Left lobe of liver (tissue), 2 donors: Measurements from ENCODE around the gene MTLN. TPM values are rescaled to one million over a fixed set of nuclear protein-coding genes. Genes with fewer than 3 reads are reported as not detected.
"Not testable (repeated sequence)": the region's sequence is repeated elsewhere in the genome, so short reads cannot be mapped to it uniquely, and the experiment has no call there.

ENCODE experiments used
- ATAC-seq: fragments of 200-7000 bp; cut with Tn5 transposase; one replicate; pipeline ENCODE4 v1.9.1; 2020; ENCODE audit warnings: mild to moderate bottlenecking, moderate library complexity
- DNase-seq: peaks from one replicate; pipeline ENCODE4 v3.0.0-alpha.2; 2020; ENCODE audit warnings: low spot score
- total RNA-seq: library from RNA; stranded (reverse); gene quantifications from one replicate; pipeline ENCODE4 v1.2.1, GENCODE V29; 2021
- donor health status: DM: no; HTN: no; CAD: no; lungs with moderate emphysema.
- donor health status: DM: no; HTN: yes; CAD: no.

The MTLN gene, protein sequence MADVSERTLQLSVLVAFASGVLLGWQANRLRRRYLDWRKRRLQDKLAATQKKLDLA
- total RNA-seq, result 40.8 TPM

DNA sequence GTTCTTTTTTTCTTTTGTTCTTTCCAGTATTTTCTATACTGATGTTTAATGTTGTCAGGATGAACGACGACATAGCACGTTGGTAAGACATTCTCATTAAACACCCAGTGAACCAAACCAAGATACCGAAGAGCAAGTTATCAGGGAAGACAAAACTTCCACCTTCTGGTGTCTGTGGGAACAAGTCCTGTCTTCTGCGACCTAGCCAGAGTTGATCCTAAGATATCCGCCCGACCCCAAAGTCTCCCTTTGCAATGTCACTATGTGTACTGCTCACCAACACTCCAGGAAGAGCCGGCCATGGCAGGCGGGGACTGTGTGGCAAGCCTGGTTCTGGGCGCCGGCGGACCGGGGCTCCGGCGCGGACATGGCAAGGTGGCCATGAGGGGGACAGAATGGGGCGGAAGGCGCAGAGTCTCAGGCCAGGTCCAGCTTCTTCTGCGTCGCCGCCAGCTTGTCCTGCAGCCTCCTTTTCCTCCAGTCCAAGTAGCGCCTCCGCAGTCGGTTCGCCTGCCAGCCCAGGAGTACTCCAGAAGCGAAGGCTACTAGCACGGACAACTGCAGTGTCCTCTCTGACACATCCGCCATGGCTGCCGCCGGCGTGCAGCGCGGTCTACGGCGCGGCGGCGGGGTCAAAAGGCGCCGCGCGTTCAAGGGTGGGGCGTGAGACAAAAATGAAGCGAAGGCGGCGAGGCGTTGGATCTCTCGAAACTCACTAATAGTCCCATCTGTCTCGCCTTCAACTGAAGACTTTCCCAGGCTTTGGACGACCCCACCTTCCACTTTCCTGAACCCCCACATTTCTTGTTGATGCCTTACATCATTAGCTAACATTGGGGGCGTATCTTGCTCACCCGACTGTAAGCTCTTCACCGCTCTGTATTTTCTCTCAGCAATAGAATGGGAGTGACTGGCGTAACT is at the start of gene MTLN:
Gene MTLN (minus strand): TSS at position 610 of the 921 bp plus-strand sequence. CDS start 22 bp downstream, at position 588.
- peak; percentile 98 for ATAC-seq
- DNase-seq, result peak; percentile 80

- ATAC-seq, DNase-seq: not testable (repeated sequence)
Measured at GRCh38 chr2:110261910-110262309, 49.6 kb upstream of the MTLN start.

DNA sequence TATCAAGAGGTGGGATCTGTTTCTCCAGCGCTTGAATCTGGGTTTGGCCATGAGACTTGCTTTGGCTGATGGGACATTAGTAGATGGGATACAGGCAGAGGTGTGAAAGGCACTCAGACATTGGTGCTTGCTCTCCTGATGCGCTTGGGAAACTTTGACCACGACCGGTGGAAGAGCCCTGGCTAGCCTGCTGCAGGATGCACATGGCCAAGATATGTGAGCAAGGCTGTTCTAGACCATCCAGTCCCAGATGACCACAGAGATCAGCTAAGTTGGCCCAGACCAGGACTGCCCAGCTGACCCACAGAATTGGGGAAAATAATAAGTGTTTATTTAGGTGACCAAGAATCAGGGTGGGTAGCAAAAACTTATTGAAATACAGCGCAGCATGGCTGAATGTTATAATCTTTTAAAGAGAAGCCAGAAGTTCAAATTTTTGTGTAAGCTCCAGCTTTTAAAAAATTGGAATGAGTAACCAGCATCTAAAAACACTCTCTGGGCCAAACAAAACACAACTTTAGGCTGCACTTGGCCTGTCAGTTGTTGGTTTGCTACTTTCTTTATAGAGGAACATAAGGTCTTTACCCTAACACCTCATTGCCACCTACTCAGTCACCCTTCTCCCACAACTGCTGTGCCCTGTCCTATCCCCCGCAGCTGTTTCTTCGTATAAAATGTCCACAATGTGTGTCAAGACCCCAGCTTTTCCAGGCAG is 35.9 kb upstream of the MTLN start:
- not testable (repeated sequence) for DNase-seq, ATAC-seq

DNA sequence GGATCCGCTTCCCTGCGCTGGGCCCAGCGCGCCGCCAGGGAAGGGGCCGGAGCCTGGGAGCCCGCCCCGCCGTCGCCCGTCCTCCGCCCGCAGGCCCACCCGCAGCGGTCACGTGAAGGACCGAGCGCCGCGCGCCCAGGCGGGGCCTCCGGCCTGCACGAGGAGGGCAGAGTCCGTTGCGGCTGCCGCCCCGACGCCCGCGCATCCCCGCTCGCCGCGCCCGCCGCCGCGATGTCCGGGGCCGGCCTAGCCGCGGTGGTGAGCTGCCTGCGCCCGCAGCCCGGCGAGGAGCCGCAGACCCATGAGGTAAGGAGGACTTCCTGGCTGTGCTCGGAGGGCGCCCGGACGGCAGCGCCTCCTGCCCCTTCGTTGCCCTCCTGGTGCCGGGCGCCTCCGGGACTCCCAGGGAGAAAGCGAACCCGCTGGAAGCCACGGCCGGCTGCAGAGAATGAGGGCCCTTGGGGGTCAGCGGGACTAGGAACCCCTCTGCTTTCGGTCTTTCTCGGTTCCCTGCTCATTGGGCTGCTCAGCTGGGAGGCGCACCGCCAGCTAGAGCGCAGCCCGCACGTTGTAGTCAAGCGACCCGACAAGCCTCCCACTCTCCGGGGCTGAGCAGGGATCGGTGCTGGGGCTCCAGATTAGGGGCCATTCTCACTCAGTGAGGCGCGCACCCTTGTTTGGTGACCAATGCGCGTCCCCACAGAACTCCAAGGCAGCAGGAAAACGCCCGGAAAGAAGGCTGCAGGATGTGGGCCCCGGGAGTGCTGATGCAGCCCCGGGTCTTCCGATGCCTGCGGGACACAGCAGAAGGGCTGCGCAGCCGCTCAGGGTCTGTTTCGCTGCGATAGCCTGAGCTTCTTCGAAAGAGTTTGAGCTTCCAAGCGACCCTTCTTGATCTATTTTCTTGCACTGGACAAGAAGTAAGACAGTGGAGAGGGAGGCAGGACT is 33.4 kb upstream of the MTLN start:
- peak; percentile 82 for ATAC-seq
- DNase-seq, result not testable (repeated sequence)

DNA sequence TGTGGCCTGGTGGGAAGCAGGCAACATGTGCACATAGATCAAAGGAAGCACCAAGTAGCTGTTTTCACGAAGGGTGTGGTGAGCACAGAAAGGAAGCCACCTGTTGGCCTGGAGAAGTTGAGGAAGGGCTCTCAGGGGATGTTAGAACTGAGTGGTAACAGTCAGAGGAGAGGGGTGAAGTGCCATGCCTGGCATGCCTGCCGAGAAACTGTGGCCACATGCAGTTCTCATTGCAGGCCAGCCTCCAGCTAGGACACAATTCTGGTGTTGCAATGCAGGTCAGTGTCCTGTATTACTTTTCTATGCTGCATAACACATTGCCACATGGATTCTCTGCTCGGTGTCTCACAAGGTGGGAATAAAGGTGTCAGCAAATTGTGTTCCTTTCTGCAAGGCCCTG is 30.9 kb upstream of the MTLN start:
- not testable (repeated sequence) for DNase-seq
- peak; percentile 73 for ATAC-seq

GRCh38 chr2:110234514-110234913 is 22.2 kb upstream of the MTLN start:
- peak; percentile 66 for ATAC-seq
- DNase-seq, result not testable (repeated sequence)

DNA sequence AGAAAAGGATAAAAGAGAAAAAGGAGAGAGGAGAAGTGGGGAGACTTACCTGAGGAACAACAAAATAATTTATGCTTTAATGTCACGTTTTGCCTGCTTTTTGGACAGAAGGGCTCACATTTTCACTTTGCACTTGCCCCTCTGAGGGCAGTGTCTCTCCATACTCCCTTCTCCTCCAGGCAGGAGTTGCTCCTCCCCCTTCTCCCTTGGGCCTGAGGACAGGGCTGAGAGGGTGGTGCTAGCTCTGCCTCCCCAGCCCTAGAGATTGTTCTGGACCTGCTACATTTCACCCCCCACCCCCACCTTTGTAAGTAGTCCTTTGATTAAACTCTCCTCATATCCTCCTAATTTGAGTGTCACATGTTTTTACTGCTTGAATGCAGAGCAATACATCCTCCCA is 17.5 kb upstream of the MTLN start:
- ATAC-seq, DNase-seq: not testable (repeated sequence)

GRCh38 chr2:110222626-110223025 is 10.3 kb upstream of the MTLN start:
- not testable (repeated sequence) for ATAC-seq, DNase-seq

GRCh38 chr2:110221938-110222337 is 9.6 kb upstream of the MTLN start:
- ATAC-seq (no peak), DNase-seq (no peak)

DNA sequence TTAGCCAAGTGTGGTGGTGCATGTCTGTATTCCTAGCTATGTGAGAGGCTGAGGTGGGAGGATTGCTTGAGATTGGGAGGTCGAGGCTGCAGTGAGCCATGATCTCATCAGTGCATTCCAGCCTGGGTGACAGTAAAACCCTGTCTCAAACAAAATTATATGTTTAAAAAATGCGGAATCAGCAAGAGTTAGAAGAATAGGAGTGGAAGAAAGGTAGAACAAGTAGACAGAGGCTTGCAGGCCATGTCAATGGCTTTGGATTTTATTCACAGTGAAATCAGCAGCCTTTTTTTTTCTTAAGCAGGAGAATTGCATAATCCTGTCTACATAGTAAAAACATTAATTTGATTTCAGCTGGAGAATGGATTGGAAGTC is 7.8 kb upstream of the MTLN start:
- ATAC-seq, result no peak
- DNase-seq, result no peak

DNA sequence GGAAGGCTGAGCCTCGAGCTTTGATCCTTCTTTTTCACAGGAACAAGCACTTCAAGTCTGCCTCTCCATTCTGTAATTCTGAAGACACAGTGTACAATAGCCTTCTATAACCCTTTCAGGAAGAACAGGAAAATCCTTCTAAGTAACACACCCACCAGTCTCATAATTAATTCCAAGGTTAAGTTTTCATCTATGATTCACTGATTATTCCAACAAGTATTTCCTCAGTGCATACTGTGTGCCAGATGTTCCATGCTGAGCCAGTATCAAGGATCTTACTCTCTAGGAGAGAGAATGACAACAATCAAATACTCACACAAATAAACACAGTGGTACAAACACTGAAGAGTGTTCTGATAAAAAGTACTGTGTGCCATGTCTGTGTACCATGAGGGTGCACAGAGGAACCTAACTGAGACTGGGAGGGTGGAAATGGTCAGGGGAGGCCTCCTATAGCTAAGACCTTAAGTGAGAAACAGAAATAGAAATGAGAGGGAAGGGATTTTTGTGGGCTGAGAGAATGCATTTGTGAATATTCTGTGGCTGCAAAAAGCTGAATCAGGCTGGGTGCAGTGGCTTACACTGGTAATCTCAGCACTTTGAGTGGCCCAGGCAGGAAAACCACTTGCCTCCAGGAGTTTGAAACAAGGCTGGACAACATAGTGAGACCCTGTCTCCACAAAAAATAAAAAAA is 7.3 kb upstream of the MTLN start:
- DNase-seq (no peak), ATAC-seq (no peak)

GRCh38 chr2:110218889-110219288 is 6.5 kb upstream of the MTLN start:
- DNase-seq, ATAC-seq: not testable (repeated sequence)

DNA sequence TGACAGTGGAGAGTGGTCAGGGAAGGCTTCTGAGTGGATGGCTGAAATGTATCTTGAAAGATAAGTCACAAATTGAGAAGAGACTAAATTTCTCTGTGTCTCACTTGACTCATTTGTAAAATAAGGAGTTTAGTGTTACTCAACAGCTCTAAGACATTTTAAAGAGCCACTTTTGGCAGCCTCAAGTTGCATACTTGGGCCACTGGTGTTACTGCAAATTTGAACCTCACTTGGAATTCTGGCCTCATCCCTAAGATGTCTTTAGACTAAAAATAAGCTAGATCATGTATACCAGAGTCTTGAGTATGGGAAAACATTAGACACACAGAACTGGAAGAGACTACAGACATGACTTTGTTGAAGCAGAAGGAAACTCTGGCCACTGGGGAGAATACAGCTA is 4.5 kb upstream of the MTLN start:
- no peak for ATAC-seq
- DNase-seq, result no peak

DNA sequence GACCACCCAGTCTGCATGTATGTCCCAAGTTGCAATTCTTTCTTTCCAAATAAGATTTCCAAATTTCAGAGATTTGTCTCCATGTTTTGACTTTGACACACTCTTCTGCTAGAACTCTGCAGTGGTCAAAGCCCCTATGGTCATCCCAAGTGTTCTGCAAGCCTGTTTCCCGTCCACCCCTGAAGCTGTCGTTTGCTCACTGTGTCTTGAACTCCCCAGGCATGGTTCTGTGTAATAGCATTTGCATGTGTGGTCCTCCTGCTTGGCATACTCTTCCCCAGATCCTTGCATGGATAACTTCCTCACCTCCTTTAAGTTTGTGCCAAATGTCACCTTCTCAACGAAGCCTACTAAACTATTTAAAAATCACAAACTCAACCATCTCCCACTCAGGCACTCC is 3.9 kb upstream of the MTLN start:
- DNase-seq, result no peak
- no peak for ATAC-seq

DNA sequence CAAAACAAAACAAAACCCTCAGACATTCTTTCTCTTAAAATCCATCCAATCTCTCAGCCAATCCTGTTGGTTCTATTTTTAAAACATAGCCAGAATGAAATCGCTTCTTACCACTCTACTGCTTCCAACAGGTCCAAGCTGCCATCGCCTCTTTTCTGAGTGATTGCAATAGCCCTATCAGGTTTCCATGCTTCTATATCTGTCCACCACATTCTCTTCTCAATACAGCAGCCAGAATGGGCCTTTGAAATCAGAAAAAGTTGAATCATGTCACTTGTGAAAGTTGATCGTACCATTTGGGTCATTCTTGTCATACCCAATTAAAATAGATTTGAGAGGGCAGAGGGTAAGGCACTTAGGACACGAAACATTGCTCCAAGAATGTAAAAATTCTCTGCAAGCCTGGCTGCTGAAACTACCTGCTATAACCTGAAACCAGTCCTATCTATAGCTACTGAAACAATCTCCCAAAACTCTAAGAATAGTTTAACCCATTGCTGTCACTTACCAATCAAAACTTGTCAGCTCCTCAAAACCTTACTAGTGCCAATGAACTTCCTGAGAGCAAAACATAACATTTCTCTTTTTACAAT is 3.3 kb upstream of the MTLN start:
- no peak for ATAC-seq

GRCh38 chr2:110215091-110215490 is 2.7 kb upstream of the MTLN start:
- ATAC-seq (no peak), DNase-seq (no peak)

More for the DNA sequence above, 3.3 kb upstream of the MTLN start:
- DNase-seq, result no peak

GRCh38 chr2:110213522-110213921 is 1.2 kb upstream of the MTLN start:
- ATAC-seq, DNase-seq: not testable (repeated sequence)

DNA sequence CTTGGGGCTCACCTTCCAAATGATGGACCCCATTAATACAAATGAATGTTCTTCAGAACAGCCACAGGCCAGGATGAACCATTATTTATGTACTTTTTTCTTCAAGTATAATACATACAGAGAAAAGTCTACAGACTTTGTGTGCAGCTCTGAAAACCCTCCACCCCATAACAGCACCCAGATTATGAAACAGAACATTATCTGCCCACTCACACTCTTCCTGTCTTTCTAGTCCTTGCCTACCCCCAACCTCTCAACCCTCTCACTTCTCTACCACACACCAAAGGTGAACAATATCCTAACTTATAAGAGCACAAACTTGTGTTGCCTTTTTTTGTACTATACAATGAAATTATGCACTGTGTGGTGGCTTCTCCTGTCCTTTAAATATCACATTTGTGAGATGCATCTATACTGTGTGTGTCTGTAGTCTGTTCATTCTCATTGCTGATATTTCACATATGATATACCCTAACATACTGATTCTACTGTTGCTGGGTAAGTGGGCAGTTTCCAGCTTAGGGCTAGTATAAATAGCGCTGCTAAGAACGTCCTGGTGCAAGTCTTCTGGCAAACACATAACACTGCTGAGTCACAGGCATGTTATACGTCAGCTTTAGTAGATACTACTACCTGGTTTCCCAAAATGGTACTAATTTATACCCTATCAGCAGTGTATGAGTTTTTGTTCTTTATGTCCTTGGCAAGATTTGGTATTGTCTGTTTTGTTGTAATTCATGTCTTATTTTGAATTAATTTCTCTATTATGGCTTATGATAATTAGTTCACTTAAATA is 6.5 kb downstream of the MTLN start:
- ATAC-seq, result no peak
- DNase-seq, result no peak
